GM12878 (cell line): ENCODE data around the gene DTNBP1.

ENCODE experiments used
- EP300 ChIP-seq, 2 experiments: fragments of 150-350 bp in 1 of 2; IDR thresholded peaks; 2 replicates each; pipeline ENCODE4 v1.6.1; 2011 to 2012; ENCODE audit warnings: low read depth in 2 of 2, low read length in 2 of 2, borderline replicate concordance in 1 of 2, improper control_type of control experiment in 1 of 2, inconsistent platforms in 1 of 2; ENCODE audit not compliant: control insufficient read depth in 1 of 2
- NBN ChIP-seq: fragments of 450-650 bp; IDR thresholded peaks from 2 replicates; pipeline ENCODE4 v1.6.1; 2016
- POLR2A ChIP-seq: IDR thresholded peaks from 2 replicates; pipeline ENCODE4 v1.6.1; 2011; ENCODE audit warnings: low read depth, mild to moderate bottlenecking, low read length
- RCOR1 ChIP-seq: conservative IDR thresholded peaks from 2 replicates; pipeline ENCODE4 v1.6.1; 2012; ENCODE audit warnings: low read depth, low read length, improper control_type of control experiment

GRCh38 chr6:15626160-15626559, 36.7 kb downstream of the DTNBP1 start:
- TF ChIP-seq EP300 (IDR thresholded peaks at IDR 0.05; ENCODE audit: borderline replicate concordance in 1 of 2, control insufficient read depth in 1 of 2, low read depth in 2 of 2, low read length in 2 of 2) (no peak), NBN (no peak), POLR2A (no peak), RCOR1 (no peak)
